ENCODE results near the gene HS1BP3.

Gene HS1BP3

GRCh38 chr2:20643060-20643459 lies 7.8 kb downstream of the HS1BP3 start:
- DNase-seq, result peak; percentile 48

GRCh38 chr2:20642055-20642971 lies 8.6 kb downstream of the HS1BP3 start:
- peak; percentile 72 for DNase-seq

GRCh38 chr2:20641123-20641985 lies 9.5 kb downstream of the HS1BP3 start:
- DNase-seq, result no peak

DNA sequence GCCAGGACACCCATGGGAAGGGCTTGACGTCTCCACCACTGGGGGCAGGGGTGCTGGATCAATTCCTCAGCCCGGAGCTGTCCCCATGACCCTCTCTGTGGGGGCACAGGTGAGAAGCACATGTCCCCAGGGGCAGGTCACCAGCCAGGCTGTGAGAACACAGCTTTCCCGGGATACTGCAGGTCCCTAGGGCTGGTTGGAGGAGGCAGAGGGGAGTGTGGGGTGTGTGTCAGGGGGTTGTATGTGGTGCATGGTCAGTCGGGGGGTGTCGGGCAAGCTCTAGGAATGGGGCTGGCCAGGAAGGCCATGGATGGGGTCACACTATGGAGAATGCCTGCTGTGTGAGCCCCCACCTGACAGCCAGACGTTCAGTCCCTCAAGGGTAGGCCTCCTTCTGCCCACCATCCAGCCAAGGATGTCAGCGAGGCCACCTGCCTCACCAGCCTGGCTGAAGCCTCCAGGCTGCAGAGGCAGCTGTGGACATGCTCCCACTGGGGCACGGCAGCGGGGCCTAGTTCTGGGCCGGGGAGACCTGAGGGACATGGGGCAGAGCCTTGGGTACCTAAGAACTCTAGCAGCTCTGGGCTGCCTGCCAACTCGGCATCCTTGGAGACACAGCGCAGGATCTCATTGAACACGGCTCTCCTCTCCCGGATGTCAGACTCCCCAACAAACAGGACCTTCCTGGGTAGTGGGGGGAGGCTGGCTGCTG lies 10.3 kb downstream of the HS1BP3 start:
- DNase-seq, result peak; percentile 68

- no peak for DNase-seq
These were observed 12.1 kb downstream of the HS1BP3 start for GRCh38 chr2:20638646-20639430.

DNA sequence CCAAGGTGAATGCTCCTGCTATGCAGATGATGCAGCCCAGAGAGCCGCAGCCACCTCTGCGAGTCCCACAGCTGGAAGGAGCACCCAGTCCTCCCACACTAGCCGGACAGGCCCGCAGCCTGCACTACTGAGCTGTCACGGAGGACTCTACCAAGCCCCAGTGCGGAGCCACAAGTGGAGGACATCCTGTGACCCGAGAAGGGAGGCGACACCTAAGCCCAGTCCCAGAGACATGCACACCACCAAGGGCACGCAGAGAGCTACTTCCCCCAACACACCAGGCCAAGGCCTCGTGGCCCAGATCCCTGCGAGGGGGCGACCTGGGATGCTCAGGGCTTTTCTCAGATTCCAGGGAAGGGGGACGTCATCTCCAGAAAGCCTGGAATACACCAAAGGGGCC lies 12.9 kb downstream of the HS1BP3 start:
- no peak for DNase-seq

- no peak for DNase-seq
These were observed 13.8 kb downstream of the HS1BP3 start for GRCh38 chr2:20637147-20637546.

GRCh38 chr2:20635675-20636584 lies 15.0 kb downstream of the HS1BP3 start:
- DNase-seq, result peak; percentile 79

GRCh38 chr2:20635113-20635510 lies 15.8 kb downstream of the HS1BP3 start:
- peak; percentile 73 for DNase-seq

DNA sequence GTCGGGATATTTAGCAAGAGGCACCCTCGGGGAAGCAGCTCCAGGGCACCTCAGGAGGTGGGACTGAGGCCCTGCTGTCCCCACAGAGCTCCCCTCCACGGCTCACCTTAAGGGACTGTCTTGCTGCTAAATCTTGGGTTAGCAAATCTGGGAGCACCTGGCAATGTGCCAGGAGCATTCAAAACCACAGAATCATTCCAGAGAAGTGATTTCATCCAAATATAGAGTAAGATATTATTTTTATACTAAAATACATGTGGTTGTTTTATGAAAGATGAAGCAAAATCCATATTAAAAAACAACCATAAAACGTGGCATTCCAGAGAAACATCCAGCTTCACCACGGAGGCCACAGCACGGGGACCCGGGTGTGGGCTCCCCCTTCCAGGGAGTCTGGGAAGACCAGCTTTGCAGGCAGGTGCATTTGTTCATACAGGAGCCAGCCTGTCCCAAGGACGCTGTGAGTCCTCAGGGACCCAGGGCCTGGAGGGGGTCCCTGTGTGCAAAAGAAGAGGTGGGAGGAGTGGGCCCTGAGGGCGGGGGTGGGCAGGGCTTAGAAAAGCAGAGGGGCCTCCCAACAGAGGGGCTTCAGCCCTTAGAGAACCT lies 16.3 kb downstream of the HS1BP3 start:
- peak; percentile 79 for DNase-seq

GRCh38 chr2:20633794-20634506 lies 16.9 kb downstream of the HS1BP3 start:
- DNase-seq, result peak; percentile 84

GRCh38 chr2:20633001-20633400 lies 17.9 kb downstream of the HS1BP3 start:
- no peak for DNase-seq

DNA sequence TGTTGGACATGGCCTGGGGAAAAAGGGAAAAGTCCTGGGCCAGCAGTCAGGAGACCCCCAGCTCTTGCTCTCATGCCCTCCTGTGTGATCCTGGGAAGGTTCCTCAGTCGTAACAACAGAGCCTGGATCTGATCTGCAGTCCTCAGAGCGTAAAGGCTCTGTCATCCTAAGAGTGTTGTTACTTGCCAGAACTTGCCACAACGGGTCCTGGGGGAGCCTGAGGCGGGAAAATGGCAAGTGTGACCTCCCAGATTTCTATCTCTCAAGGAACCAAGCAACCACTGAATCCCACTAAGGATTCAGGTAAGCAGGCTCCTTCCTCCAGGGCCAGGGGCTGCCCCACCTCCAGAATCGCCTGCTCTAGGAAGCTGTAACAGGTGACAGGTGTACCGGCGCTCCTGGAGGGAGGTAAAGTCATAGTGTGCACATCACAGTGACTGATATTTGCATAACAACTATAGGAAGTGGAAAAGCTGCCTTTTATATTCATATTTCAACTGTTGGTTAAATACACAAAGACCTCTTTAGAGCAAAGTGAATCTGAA lies 18.4 kb downstream of the HS1BP3 start:
- DNase-seq, result peak; percentile 13

DNA sequence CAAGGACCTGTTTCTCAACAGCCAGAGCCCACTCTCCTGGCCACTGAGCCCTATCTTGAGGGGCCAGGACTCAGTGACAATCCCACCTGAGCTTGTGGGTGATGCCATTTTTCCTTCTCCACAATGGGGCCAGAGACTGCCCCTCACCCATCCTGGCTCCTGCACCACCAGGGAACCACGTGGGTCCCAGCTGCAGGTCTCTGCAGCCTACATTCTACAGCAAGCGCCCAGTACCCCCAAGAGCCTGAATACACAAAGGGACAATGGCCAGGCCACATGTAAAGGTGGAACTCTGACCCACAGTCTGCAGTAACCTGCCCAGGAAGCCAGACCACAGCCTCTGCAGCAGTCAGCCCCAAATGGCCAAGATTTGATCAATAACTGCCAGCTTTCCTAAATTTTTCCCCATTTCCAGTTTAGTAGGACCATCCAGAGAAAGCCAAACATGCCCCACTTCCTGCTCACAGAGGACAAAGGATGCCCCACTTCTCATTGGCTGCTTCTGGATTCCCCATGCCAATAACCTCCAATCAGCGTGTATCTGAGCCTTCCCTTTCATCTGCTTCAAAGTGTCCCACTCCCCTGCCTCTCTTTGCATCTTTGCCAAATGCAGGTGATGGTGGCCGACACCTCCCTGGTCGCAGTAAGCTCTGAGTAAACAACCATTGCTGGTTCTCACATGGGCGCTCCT lies 19.1 kb downstream of the HS1BP3 start:
- no peak for DNase-seq

DNA sequence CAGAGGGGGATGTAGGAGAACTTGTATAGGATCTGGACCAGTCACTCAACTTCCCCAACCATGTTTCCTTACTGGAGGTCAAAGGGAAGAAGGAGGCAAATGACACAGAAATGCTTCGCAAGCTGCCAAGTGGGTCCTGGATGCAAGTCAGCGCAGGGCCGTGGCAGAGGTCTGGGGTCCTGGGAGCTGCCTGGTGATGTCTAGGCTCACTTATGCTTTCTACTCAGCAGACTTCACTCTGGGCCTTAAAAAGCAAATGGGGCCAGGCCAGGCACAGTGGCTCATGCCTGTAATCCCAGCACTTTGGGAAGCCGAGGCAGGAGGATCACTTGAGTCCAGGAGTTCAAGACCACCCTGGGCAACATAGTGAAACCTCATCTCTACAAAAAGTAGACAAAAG lies 19.9 kb downstream of the HS1BP3 start:
- no peak for DNase-seq

GRCh38 chr2:20629581-20630171 lies 21.2 kb downstream of the HS1BP3 start:
- DNase-seq, result no peak

GRCh38 chr2:20629181-20629580 lies 21.7 kb downstream of the HS1BP3 start:
- no peak for DNase-seq

- no peak for DNase-seq
These were observed 23.1 kb downstream of the HS1BP3 start for GRCh38 chr2:20627712-20628380.
